SU-DHL-6 (cell line): ENCODE measurements around the gene GATA3.

Experiments
- H2AFZ ChIP-seq: fragments of 200-600 bp; sonication (generic); 2 replicates; pipeline ENCODE4 v1.6.1; 2014; ENCODE audit warnings: low read depth, mild to moderate bottlenecking, moderate library complexity, mixed read lengths, antibody characterized with exemption, low read length; ENCODE audit not compliant: severe bottlenecking
- H3F3A ChIP-seq: fragments of 200-600 bp; shearing (Covaris generic); 2 replicates; pipeline ENCODE4 v1.6.0; 2016; ENCODE audit warnings: antibody characterized with exemption, mild to moderate bottlenecking; ENCODE audit not compliant: insufficient read depth
- H3K27ac ChIP-seq: fragments of 200-600 bp; sonication (generic); 2 replicates; pipeline ENCODE4 v1.5.1; 2016; ENCODE audit warnings: low read depth, mild to moderate bottlenecking, low read length, moderate library complexity, mixed read lengths
- H3K27me3 ChIP-seq: fragments of 200-600 bp; sonication (generic), shearing (Covaris generic); 2 replicates; pipeline ENCODE4 v1.6.0; 2014; ENCODE audit warnings: mild to moderate bottlenecking, low read length
- H3K36me3 ChIP-seq: fragments of 200-600 bp; sonication (generic); 2 replicates; pipeline ENCODE4 v1.6.1; 2014; ENCODE audit warnings: mild to moderate bottlenecking, low read length, mixed read lengths
- H3K4me2 ChIP-seq: fragments of 300-600, 200-600 bp; shearing (Covaris generic), sonication (generic); 2 replicates; pipeline ENCODE4 v1.6.0; 2014; ENCODE audit warnings: low read length, low read depth, mild to moderate bottlenecking; ENCODE audit not compliant: poor library complexity, severe bottlenecking
- H3K4me3 ChIP-seq: fragments of 200-600 bp; sonication (generic); 2 replicates; pipeline ENCODE4 v1.5.1; 2014; ENCODE audit warnings: antibody characterized with exemption, low read length, mild to moderate bottlenecking, mixed read lengths; ENCODE audit not compliant: insufficient read depth, poor library complexity, severe bottlenecking
- H3K79me2 ChIP-seq: fragments of 200-600 bp; sonication (generic); 2 replicates; pipeline ENCODE4 v1.6.1; 2014; ENCODE audit warnings: mild to moderate bottlenecking, low read length, moderate library complexity; ENCODE audit not compliant: insufficient read depth
- H3K9ac ChIP-seq: fragments of 200-600 bp; sonication (generic); 2 replicates; pipeline ENCODE4 v1.7.0; 2014; ENCODE audit warnings: mild to moderate bottlenecking, low read length
- H3K9me2 ChIP-seq: fragments of 200-600 bp; sonication (generic); replicated peaks from 2 replicates; pipeline ENCODE4 v1.6.1; 2014; ENCODE audit warnings: low read length; ENCODE audit not compliant: insufficient read depth
- H3K9me3 ChIP-seq: fragments of 200-600 bp; sonication (generic); 2 replicates; pipeline ENCODE4 v1.6.1; 2014; ENCODE audit warnings: low read length, mixed read lengths; ENCODE audit not compliant: insufficient read depth
- H4K20me1 ChIP-seq: fragments of 200-600 bp; sonication (generic); 2 replicates; pipeline ENCODE4 v1.6.1; 2014; ENCODE audit warnings: low read depth, mild to moderate bottlenecking, antibody characterized with exemption, low read length, moderate library complexity, mixed read lengths
- CTCF ChIP-seq: fragments of 200-600 bp; sonication (generic); IDR thresholded peaks from one replicate; pipeline ENCODE4 v1.5.1; 2017; ENCODE audit warnings: antibody characterized with exemption, mild to moderate bottlenecking, low read length, moderate library complexity; ENCODE audit not compliant: insufficient read depth, poor library complexity, severe bottlenecking
- EZH2phosphoT487 ChIP-seq: fragments of 200-600 bp; sonication (generic), shearing (Covaris generic); conservative IDR thresholded peaks from 2 replicates; pipeline ENCODE4 v1.6.1; 2018; ENCODE audit warnings: mild to moderate bottlenecking, antibody characterized with exemption, low read length, moderate library complexity, mixed read lengths

Gene GATA3

GRCh38 chr10:8041992-8042720, 12.3 kb upstream of the GATA3 start:
- H3K4me3 ChIP-seq, result no peak overlapping the region
- no peaks in the 10 kb centered on the region for H3K9me3 ChIP-seq
- no peaks in the 10 kb centered on the region for H3F3A ChIP-seq
- TF ChIP-seq CTCF (no peak), EZH2phosphoT487 (no peak)
- H3K79me2 ChIP-seq, result no peaks in the 10 kb centered on the region
- H3K9ac ChIP-seq, result no peak overlapping the region
- no peak overlapping the region for H3K4me2 ChIP-seq
- no peaks in the 10 kb centered on the region for H4K20me1 ChIP-seq
- no peak overlapping the region for H3K27ac ChIP-seq
- H3K9me2 ChIP-seq, result no peaks in the 10 kb centered on the region
- no peak overlapping the region for H2AFZ ChIP-seq
- H3K27me3 ChIP-seq, result no peaks in the 10 kb centered on the region
- H3K36me3 ChIP-seq, result no peaks in the 10 kb centered on the region

GRCh38 chr10:8042721-8043568, 11.5 kb upstream of the GATA3 start:
- no peak overlapping the region for H3K9ac ChIP-seq
- TF ChIP-seq EZH2phosphoT487, result no peak
- no peak for TF ChIP-seq CTCF
- H3K79me2 ChIP-seq, result no peaks in the 10 kb centered on the region
- no peaks in the 10 kb centered on the region for H3K9me3 ChIP-seq
- H3F3A ChIP-seq, result no peaks in the 10 kb centered on the region
- H4K20me1 ChIP-seq, result no peaks in the 10 kb centered on the region
- H3K4me2 ChIP-seq, result no peak overlapping the region
- H3K36me3 ChIP-seq, result no peaks in the 10 kb centered on the region
- no peak overlapping the region for H2AFZ ChIP-seq
- H3K27me3 ChIP-seq, result no peaks in the 10 kb centered on the region
- H3K27ac ChIP-seq, result no peak overlapping the region
- no peak overlapping the region for H3K4me3 ChIP-seq
- no peaks in the 10 kb centered on the region for H3K9me2 ChIP-seq

GRCh38 chr10:8043569-8044306, 10.8 kb upstream of the GATA3 start:
- Histone ChIP-seq H3K27ac (no peak overlapping the region), H3K4me3 (no peak overlapping the region), H3F3A (no peaks in the 10 kb centered on the region), H3K4me2 (no peak overlapping the region), H3K27me3 (no peaks in the 10 kb centered on the region), H3K36me3 (no peaks in the 10 kb centered on the region), H3K9me2 (no peaks in the 10 kb centered on the region), H3K79me2 (no peaks in the 10 kb centered on the region), H3K9ac (no peak overlapping the region), H2AFZ (no peak overlapping the region), H3K9me3 (no peaks in the 10 kb centered on the region), H4K20me1 (no peaks in the 10 kb centered on the region)
- TF ChIP-seq CTCF (no peak), EZH2phosphoT487 (no peak)
